MCF 10A (cell line): ENCODE measurements around the gene BPIFB6. TPM values are rescaled to one million over a fixed set of nuclear protein-coding genes. Genes with fewer than 3 reads are reported as not detected.

Experiments used
- BruUV-seq: library from RNA; stranded (reverse); fragments of 400-500 nt; replicated peaks from 2 replicates; lab custom pipeline; 2021; lab: Mats Ljungman, UMichigan
- CTCF ChIA-PET: fragments of 300-600 bp; sonication (Branson Sonifier 250); formaldehyde crosslinking; extraction: SDS; loops from one replicate; lab custom pipeline; 2021; ENCODE audit warnings: antibody characterized with exemption, inconsistent platforms; lab: Yijun Ruan, JAX
- POLR2A ChIA-PET: fragments of 300-600, 350-650 bp; sonication (Branson Sonifier 250); formaldehyde crosslinking; extraction: SDS; loops from one replicate; lab custom pipeline; 2020; ENCODE audit warnings: antibody characterized with exemption, inconsistent platforms; lab: Yijun Ruan, JAX
- DNase-seq: peaks from one replicate; pipeline ENCODE4 v3.0.0-alpha.2; 2018; ENCODE audit not compliant: unreplicated experiment
- H3K27ac Mint-ChIP-seq: one replicate; pipeline ENCODE4 v1.8.0; 2022; ENCODE audit warnings: mild to moderate bottlenecking, low read depth, mixed read lengths; ENCODE audit not compliant: unreplicated experiment
- H3K27me3 Mint-ChIP-seq: one replicate; pipeline ENCODE4 v1.8.0; 2022; ENCODE audit warnings: mixed read lengths; ENCODE audit not compliant: insufficient read depth, unreplicated experiment
- H3K36me3 Mint-ChIP-seq: one replicate; pipeline ENCODE4 v1.8.0; 2022; ENCODE audit warnings: mild to moderate bottlenecking, moderate library complexity, mixed read lengths; ENCODE audit not compliant: insufficient read depth, unreplicated experiment
- H3K4me1 Mint-ChIP-seq: one replicate; pipeline ENCODE4 v1.8.0; 2022; ENCODE audit warnings: mixed read lengths; ENCODE audit not compliant: insufficient read depth, unreplicated experiment
- H3K4me3 Mint-ChIP-seq: one replicate; pipeline ENCODE4 v1.8.0; 2022; ENCODE audit warnings: mild to moderate bottlenecking, moderate library complexity, mixed read lengths; ENCODE audit not compliant: unreplicated experiment
- H3K9me3 Mint-ChIP-seq: one replicate; pipeline ENCODE4 v1.8.0; 2022; ENCODE audit warnings: mixed read lengths; ENCODE audit not compliant: unreplicated experiment
- intact Hi-C: fragments of 100-400 bp; cut with micrococcal nuclease; formaldehyde crosslinking; loops from 2 replicates; pipeline ENCODE4 v1.14.1; 2022
- total RNA-seq: library from RNA; stranded (reverse); gene quantifications from 2 replicates; pipeline ENCODE4 v1.2.3, GENCODE V29; 2022
- TF ChIP-seq, protein P1 (sequence below): fragments of 200-600 bp; IDR thresholded peaks from one replicate; pipeline ENCODE4 v1.8.0; 2022; ENCODE audit warnings: antibody characterized with exemption, mild to moderate bottlenecking; ENCODE audit not compliant: unreplicated experiment

Gene BPIFB6
- total RNA-seq, 1 experiment from 2014 or later: not detected

DNA sequence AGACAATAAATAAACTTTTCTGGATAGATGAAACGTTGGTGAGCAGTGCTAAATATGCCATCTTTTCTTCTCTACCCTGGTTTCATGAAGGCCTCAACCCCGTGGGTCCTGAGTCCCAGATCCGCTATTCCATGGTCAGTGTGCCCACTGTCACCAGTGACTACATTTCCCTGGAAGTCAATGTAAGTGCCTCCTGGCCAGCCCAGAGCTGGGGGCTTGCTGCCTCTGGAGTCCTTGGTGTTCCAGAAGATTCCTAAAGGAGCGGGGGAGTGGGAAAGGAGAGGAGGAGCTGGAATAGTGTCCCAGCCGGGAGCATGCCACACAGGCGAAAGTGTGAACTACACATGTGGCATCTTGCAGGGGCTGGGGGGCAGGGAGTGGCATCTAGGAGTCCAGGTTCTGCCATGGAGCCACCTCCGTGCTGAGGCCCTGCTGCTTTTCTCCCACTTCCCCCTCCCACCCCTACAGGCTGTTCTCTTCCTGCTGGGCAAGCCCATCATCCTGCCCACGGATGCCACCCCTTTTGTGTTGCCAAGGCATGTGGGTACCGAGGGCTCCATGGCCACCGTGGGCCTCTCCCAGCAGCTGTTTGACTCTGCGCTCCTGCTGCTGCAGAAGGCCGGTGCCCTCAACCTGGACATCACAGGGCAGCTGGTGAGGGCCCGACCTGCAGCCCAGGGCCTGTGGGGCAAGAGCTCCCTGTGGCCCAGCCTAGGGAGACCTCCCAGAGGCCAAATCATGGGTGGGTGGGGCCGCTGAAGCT lies 13.1 kb upstream of the BPIFB6 start:
- ChIA-PET CTCF (interaction anchor here (0.5 kb wide), 1 partner anchor 1472 kb away, joined by 5 read pairs; no protein-coding TSS in a partner anchor), POLR2A (interaction anchor here (0.6 to 0.7 kb wide), 2 partner anchors 8 to 29 kb away, joined by 3 read pairs; no protein-coding TSS in a partner anchor)
- BruUV-seq: no TSS peak
- no peak overlapping the region for H3K27ac Mint-ChIP-seq
- peaks cover 57% of the 10 kb centered on the region for H3K27me3 Mint-ChIP-seq
- no peaks in the 10 kb centered on the region for H3K9me3 Mint-ChIP-seq
- H3K4me3 Mint-ChIP-seq: no peak overlapping the region
- intact Hi-C loops: no loop called here
- DNase-seq: no peak
- TF ChIP-seq, protein P1, sequence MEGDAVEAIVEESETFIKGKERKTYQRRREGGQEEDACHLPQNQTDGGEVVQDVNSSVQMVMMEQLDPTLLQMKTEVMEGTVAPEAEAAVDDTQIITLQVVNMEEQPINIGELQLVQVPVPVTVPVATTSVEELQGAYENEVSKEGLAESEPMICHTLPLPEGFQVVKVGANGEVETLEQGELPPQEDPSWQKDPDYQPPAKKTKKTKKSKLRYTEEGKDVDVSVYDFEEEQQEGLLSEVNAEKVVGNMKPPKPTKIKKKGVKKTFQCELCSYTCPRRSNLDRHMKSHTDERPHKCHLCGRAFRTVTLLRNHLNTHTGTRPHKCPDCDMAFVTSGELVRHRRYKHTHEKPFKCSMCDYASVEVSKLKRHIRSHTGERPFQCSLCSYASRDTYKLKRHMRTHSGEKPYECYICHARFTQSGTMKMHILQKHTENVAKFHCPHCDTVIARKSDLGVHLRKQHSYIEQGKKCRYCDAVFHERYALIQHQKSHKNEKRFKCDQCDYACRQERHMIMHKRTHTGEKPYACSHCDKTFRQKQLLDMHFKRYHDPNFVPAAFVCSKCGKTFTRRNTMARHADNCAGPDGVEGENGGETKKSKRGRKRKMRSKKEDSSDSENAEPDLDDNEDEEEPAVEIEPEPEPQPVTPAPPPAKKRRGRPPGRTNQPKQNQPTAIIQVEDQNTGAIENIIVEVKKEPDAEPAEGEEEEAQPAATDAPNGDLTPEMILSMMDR: no peak
- H3K4me1 Mint-ChIP-seq: no peaks in the 10 kb centered on the region
- H3K36me3 Mint-ChIP-seq: no peaks in the 10 kb centered on the region

DNA sequence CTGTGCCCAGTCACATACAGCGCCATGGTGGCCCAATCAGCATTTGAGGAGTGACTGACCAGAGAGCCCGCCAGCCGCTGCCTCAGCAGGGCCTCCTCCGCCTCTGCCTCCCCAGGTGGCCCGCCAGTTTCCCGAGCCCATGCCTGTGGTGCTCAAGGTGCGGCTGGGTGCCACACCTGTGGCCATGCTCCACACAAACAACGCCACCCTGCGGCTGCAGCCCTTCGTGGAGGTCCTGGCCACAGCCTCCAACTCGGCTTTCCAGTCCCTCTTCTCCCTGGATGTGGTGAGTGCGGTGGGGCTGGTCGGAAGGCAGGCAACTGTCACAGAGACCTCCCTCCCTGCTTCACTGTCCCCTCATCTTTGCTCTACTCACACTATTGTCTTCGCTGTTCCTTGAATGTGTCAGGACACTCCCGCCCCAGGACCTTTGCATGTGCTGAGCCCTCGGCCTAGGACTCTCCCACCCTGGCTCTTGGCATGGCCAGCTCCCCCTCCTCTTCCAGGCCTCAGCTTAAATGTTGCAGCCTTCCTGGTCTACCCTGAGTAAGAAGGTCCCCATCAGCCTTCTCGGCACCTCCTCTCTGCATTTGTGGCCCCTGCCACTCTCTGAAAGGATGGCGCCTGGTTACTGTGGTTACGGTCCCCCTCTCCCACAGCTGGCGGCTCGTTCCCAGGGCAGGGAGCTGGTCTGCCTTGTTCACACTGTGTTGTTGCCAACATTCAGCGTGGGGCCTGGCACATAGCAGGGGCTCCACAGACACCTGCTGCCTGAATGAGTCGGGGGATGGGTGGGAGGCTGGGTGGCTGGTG lies 11.8 kb upstream of the BPIFB6 start:
- TF ChIP-seq, protein P1: no peak
- Mint-ChIP-seq H3K27ac (no peak overlapping the region), H3K4me3 (no peak overlapping the region), H3K27me3 (peaks cover 43% of the 10 kb centered on the region), H3K36me3 (no peaks in the 10 kb centered on the region), H3K4me1 (no peaks in the 10 kb centered on the region), H3K9me3 (no peaks in the 10 kb centered on the region)
- BruUV-seq: no TSS peak
- no peak for DNase-seq
- intact Hi-C loops: no loop called here
- ChIA-PET POLR2A (no interaction called here), CTCF (no interaction called here)

DNA sequence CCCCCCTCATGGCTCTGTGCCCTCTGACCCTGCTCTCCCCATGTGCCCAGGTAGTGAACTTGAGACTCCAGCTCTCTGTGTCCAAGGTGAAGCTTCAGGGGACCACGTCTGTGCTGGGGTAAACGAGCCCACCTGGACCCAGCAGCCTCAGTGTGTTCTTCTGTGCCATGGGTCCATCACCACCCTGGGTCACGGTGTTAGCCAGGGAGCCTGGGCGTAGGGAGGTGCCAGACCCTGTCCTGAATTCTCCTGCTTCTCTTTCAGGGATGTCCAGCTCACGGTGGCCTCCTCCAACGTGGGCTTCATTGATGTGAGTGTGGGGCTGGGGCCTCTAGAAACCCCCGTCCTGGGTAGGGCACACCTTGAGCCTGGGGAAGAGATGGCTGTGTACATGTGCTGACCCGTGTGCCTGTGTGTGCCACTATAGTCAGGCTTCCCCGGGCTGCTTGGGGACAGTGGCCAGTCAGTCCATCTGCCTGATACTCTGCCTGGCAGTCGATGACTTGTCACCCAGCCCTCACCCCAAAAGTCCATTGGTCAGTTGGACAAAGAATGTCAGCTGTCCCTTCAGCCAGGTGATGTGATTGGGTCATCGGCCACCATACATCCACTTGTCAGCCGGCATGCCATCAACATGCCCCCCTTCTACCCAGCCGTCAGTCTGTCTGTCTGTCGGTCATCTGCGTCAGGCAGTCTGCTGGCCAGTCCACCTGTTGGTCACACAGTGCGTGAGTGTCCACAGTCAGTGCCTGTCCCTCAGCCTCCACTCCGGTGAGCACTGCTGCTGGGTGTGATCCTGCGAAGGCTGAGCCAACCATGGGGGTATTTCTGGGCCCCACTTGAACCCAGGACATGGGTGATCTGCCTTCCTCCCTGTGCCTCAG lies 10.9 kb upstream of the BPIFB6 start:
- TF ChIP-seq, protein P1: no peak
- H3K36me3 Mint-ChIP-seq: no peaks in the 10 kb centered on the region
- intact Hi-C loops: no loop called here
- ChIA-PET POLR2A (no interaction called here), CTCF (no interaction called here)
- no TSS peak for BruUV-seq
- no peaks in the 10 kb centered on the region for H3K9me3 Mint-ChIP-seq
- H3K4me3 Mint-ChIP-seq: no peak overlapping the region
- H3K27ac Mint-ChIP-seq: no peak overlapping the region
- DNase-seq: no peak
- peaks cover 35% of the 10 kb centered on the region for H3K27me3 Mint-ChIP-seq
- no peaks in the 10 kb centered on the region for H3K4me1 Mint-ChIP-seq
